HG03558 (cell line): ENCODE results near the gene POLR2E.
A peak's percentile ranks its signal among the peaks of the same experiment; 100 is the strongest.
"Not testable (repeated sequence)": the region's sequence is repeated elsewhere in the genome, so short reads cannot be mapped to it uniquely, and the experiment has no call there.

Experiments
- ATAC-seq: cut with Tn5 transposase; IDR thresholded peaks from one replicate; pipeline ENCODE4 v1.9.1; 2021; ENCODE audit warnings: moderate number of reproducible peaks; ENCODE audit not compliant: unreplicated experiment; ENCODE audit errors: extremely low read depth

Gene POLR2E

GRCh38 chr19:1094978-1095701 lies at the start of gene POLR2E:
Gene POLR2E, minus strand, starts transcription at chr19:1095375. Its CDS starts 60 bp downstream, at chr19:1095315.
- peak; percentile 85 for ATAC-seq

DNA sequence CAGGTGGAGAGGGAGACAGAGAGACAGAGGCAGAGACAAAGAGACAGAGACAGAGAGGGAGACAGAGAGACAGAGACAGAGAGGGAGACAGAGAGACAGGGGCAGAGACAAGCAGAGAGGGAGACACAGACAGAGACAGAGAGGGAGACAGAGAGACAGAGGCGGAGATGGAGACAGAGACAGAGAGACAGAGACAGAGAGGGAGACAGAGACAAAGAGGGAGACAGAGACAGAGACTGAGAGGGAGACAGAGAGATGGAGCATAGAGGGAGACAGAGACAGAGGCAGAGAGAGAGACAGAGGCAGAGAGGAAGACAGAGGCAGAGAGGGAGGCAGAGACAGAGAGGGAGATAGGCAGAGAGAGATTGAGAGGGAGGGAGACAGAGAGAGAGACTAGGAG lies 49.6 kb upstream of the POLR2E start:
- ATAC-seq, result no peak

GRCh38 chr19:1143828-1144399 lies 48.7 kb upstream of the POLR2E start:
- ATAC-seq, result no peak

- no peak for ATAC-seq
Measured at GRCh38 chr19:1141944-1142343, 46.8 kb upstream of the POLR2E start.

DNA sequence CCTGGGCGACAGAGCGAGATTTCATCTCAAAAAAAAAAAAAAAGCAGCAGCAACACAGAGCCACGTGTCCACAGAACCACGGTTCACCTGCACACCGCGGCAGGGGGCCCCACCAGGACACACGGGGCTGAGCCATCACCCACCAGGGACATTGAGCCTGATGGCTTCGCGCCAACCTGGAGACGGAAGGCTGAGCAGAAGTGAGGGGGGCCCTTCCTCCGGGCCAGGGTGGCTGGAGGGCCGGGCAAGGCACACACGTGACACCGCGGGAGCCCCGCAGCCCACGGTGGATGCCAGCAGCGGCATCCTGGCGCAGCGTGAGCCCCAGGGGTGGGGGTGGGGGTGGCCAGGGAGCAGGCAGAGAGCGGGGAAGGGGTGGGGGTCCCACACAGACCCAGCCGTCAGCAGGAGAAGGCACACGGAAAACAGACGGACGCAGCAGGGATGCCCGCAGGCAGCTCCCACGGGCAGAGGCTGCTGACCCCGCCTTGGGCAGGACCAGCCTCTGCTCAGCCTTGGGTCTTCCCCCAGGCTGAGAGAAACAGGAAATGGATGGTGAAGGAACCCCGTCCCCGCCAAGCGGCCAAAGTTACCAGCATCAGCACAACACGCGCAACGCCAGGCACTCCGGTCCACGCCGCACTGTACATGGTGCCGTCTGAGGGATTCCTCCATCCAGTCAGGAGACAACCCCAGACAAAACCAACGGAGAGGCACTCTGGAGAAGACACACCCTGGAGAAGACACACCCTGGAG lies 45.3 kb upstream of the POLR2E start:
- no peak for ATAC-seq

DNA sequence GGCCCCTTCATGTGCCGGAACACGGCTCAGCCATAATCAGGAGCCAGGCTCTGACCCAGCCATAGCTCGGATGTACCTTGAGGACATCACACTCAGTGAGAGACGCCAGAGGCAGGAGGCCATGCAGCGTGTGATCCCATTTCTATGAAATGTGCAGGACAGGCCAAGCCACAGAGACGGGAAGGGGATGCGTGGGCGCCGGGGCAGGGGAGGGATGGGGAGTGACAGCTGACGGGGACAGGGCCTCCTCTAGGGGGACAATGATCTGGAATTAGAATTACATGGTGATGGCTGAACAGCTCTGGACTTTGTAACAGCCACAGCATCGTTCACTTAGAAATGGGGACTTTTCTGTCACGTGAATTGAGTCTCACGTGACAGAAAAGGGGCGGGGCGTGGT lies 44.0 kb upstream of the POLR2E start:
- ATAC-seq, result no peak

DNA sequence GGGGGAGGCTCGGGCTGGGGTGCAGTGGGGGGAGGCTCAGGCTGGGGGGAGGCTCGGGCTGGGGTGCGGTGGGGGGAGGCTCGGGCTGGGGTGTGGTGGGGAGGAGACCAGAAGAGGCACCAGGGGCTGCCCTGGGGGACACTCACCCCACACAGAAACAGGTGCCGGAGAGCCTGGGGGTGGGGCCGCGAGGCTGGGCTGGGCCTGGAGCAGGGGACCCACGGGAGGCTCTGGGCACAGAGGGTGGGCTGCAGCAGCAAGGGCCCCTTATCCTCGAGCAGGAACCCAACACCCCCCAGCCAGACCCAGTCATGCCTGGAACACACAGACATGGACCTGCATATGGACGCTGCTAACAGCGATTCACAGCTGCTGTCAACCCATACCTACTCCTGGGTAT lies 42.9 kb upstream of the POLR2E start:
- no peak for ATAC-seq

DNA sequence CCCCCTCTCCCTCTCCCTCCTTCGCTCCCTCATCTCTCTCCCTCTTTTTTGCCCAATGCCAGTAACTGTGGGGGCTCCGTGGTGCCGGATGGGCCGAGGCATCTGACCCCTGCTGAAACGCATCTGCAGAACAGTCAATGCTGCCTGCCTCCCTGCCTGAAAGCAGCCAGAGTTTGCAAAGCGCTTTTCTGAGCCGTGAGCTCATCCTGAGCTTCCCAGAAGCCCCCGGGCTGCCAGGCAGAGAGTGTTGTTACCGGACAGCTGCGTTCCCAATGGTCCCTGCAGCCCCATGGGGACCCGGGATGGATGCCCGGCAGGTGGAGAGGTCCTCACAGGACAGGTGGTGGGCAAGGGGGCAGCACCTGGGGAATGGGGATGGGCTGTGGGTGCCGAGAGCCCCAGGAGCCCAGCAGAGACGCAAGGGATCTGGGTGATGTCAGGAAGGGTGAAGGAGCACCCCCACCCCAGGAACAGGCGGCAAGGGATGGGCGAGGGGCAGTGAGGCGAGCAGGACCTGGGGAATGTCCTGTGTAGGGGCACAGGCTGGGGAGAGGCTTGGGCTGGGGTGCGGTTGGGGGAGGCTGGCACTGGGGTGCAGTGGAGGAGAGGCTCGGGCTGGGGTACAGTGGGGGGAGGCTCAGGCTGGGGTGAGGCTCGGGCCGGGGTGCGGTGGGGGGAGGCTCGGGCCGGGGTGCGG lies 41.6 kb upstream of the POLR2E start:
- no peak for ATAC-seq

GRCh38 chr19:1136201-1136600 lies 41.0 kb upstream of the POLR2E start:
- no peak for ATAC-seq

DNA sequence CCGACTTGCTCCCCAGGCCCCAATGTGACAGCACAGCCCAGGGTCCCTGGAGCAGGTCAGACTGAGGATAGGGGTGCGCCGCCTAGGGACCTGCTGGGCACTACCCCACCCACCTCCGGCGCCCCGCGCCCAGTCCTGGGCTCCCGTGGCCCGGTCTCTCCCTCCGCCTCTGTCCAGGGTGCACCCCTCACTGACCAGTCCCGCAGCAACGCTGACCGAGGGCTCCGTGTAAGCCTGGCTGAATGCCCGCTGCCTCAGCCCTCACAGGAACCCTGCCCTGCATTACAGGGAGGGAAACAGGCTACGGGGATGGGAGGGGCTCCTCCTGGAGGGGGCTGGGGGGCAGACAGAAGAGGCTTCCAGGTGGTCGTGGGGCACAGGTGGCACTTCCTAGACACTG lies 40.3 kb upstream of the POLR2E start:
- no peak for ATAC-seq

DNA sequence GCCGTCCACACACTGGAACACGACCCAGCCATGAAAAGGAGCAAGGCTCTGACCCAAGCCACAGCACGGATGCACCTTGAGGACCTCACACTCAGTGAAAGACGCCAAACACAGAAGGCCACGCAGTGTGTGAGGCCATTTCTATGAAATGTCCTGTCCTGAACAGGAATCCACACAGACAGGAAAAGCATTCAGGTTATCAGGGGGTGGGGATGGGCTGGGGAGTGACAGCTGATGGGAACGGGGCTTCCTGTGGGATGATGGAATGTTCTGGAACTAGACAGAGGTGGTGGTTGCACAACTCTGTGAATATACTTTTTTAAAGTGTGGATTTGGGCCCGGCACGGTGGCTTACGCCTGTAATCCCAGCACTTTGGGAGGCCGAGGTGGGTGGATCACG lies 39.3 kb upstream of the POLR2E start:
- no peak for ATAC-seq

- ATAC-seq, result no peak
Measured at GRCh38 chr19:1133471-1133929, 38.3 kb upstream of the POLR2E start.

- no peak for ATAC-seq
Measured at GRCh38 chr19:1132552-1133383, 37.6 kb upstream of the POLR2E start.

DNA sequence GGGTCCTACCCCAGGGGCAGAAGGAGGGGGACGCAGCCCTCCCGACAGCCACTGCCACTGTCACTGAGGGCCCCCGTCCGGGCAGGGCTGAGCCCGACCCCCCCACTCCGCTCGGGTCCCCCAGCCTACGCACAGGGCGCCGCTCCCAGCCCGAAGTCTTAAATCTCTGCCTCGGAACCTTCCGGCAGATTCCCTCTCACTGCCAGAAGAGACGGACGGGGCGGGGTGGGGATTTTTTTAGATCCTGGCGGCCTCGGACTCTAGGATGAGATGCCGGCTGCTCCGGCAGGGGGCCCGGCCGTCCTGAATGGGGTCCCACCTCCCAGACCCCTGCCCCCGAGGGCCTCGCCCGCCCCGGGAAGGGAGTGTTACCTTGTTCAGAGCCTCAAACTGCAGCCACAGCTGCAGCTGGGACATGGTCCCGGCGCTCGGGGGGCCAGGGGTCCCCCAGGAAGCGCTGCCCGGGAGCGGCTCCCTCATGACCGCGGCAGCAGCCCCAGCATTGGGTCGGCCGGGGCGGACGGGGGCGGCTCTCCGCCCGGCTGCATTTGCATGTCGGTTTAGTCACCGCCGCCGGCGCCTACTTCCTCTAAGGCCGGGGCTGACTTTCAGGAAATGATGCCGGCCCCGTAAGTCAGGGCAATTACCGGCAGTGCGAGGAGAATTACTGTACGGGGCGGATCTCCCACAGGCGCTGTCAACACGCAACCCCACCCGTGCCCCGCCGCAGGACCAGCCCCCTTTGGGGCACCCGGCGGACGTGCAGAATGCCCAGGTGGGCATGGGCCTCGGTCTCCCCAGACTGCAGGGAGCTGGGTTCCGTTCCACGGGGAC lies 36.8 kb upstream of the POLR2E start:
- no peak for ATAC-seq

DNA sequence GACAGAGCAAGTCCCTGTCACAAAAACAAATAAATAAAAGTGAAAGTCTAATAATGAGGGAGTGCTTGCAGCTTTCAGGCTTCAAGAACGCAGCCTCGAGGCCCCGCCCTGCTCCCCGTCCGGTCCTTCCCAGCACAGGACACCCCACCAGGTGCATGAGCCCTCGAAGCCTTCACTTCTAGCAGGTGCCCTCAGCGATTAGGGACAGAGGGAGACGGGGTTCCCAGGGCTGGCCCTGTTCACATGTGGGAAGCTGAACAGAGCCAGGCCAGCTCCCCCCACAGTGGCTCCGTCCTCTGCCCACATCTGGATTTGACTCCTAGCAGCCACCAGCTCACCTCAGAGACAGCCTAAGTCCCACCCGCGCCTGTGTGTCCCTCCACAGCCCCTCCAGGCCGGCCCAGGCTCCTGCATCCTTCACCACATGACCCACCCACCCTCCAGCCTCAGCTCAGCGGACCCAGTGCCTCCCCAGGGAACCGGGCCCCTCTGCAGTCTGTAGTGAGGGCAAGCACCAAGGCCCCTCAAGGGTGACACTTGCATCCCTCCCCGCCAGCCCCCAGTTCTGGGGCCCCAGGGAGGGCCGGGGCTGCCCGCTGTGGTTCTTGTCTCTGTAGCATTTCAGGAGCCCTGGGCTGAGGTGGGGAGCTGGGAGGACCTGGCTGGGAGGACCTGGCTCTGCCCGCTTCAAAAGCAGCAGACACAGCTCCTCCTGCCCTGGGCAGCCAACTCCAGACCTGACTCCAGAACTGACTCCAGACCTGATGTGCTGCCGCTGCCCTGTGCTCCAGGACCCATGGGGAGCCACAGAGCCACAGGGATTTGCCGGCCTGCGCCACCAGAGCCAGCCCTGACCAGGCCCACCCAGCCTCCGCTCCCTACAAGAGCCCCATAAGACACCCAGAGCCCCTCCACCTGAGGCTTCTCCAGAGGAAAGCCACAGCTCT lies 35.9 kb upstream of the POLR2E start:
- ATAC-seq, result no peak

GRCh38 chr19:1129535-1129934 lies 34.4 kb upstream of the POLR2E start:
- no peak for ATAC-seq

DNA sequence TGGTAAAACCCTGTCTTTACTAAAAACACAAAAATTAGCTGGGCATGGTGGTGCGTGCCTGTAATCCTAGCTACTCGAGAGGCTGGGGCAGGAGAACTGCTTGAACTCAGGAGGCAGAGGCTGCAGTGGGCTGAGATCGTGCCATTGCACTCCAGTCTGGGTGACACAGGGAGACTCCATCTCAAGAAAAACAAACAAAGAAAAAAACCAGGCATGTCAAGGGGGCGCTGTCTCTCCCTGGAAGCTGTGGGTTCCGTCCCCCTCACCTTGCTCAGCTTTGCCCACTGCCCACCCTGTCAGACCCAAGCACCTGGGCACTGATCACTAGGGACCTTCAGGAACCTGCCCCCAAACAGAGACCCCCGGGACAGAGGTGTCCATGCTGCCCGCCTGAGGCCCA lies 33.9 kb upstream of the POLR2E start:
- ATAC-seq, result not testable (repeated sequence)

DNA sequence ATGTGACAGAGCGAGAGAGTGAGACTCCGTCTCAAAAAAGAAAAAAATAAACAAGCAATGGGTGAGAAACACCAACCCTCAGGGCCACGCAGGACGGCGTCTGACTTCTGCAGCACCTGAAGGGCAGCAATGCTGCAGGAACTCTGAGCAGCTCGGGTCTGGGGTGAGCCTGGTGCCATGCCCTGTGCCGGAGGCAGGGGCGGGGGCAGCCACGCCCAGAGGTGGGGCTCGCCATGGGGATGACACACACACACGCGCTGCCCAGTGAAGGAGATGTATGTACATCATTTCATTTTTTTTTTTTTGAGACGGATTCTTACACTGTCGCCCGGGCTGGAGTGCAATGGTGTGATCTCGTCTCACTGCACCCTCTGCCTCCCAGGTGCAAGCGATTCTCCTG lies 32.9 kb upstream of the POLR2E start:
- no peak for ATAC-seq
